GM19455 (cell line): ENCODE measurements around the gene KCNAB2.

Experiments
- ATAC-seq: cut with Tn5 transposase; IDR thresholded peaks from one replicate; pipeline ENCODE4 v1.9.1; 2021; ENCODE audit not compliant: unreplicated experiment

The KCNAB2 gene

GRCh38 chr1:6045561-6045960, at the start of gene KCNAB2:
Gene KCNAB2 (plus strand): TSS chr1:6045888. CDS start chr1:6051537, 5,649 bp downstream.
- no peak for ATAC-seq

GRCh38 chr1:5996641-5997270, 48.9 kb upstream of the KCNAB2 start:
- no peak for ATAC-seq

GRCh38 chr1:5997316-5997715, 48.4 kb upstream of the KCNAB2 start:
- no peak for ATAC-seq

GRCh38 chr1:5998051-5998905, 47.4 kb upstream of the KCNAB2 start:
- no peak for ATAC-seq

- ATAC-seq = no peak
These were observed 46.8 kb upstream of the KCNAB2 start for GRCh38 chr1:5998906-5999301.

- ATAC-seq = no peak
These were observed 45.8 kb upstream of the KCNAB2 start for GRCh38 chr1:5999711-6000443.

- no peak for ATAC-seq
These were observed 45.0 kb upstream of the KCNAB2 start for GRCh38 chr1:6000444-6001288.

GRCh38 chr1:6001992-6002576, 43.6 kb upstream of the KCNAB2 start:
- no peak for ATAC-seq

GRCh38 chr1:6002714-6003501, 42.8 kb upstream of the KCNAB2 start:
- no peak for ATAC-seq

GRCh38 chr1:6003568-6004411, 41.9 kb upstream of the KCNAB2 start:
- ATAC-seq = no peak

GRCh38 chr1:6004412-6005123, 41.1 kb upstream of the KCNAB2 start:
- ATAC-seq = no peak

- no peak for ATAC-seq
These were observed 40.3 kb upstream of the KCNAB2 start for GRCh38 chr1:6005276-6005917.

- no peak for ATAC-seq
These were observed 38.8 kb upstream of the KCNAB2 start for GRCh38 chr1:6006882-6007281.

GRCh38 chr1:6007318-6008083, 38.2 kb upstream of the KCNAB2 start:
- no peak for ATAC-seq

- ATAC-seq = no peak
These were observed 37.6 kb upstream of the KCNAB2 start for GRCh38 chr1:6008084-6008415.

- ATAC-seq = no peak
These were observed 37.0 kb upstream of the KCNAB2 start for GRCh38 chr1:6008696-6009095.
